Cardiac fibroblast (primary cell): ENCODE measurements around the gene PHACTR1.
"Not testable (repeated sequence)": the region's sequence is repeated elsewhere in the genome, so short reads cannot be mapped to it uniquely, and the experiment has no call there.

Source experiments
- DNase-seq, 2 donors: peaks; one replicate each; pipeline versions ENCODE4 v3.0.0 to v3.0.0-alpha.2; 2010; ENCODE audit warnings: low read depth in 2 of 2
- H3K4me3 ChIP-seq, 2 donors: replicated peaks in 1 of 2; 1 replicate in 1 of 2; 2 replicates in 1 of 2; pipeline ENCODE4 v1.5.1; 2011; ENCODE audit warnings: low read depth in 2 of 2, low read length in 2 of 2, mild to moderate bottlenecking in 2 of 2, moderate library complexity in 1 of 2
- CTCF ChIP-seq: IDR thresholded peaks from one replicate; pipeline ENCODE4 v1.5.1; 2011; ENCODE audit warnings: low read depth, mild to moderate bottlenecking, low read length, inconsistent platforms

Gene PHACTR1

GRCh38 chr6:13157293-13157692 lies 440.7 kb downstream of the PHACTR1 start:
- no peak overlapping the region for H3K4me3 ChIP-seq
- TF ChIP-seq CTCF: no peak
- DNase-seq: no peak

- TF ChIP-seq CTCF: no peak
- no peak for DNase-seq
- H3K4me3 ChIP-seq: no peak overlapping the region
Observed at GRCh38 chr6:13159300-13159699, 442.7 kb downstream of the PHACTR1 start.

DNA sequence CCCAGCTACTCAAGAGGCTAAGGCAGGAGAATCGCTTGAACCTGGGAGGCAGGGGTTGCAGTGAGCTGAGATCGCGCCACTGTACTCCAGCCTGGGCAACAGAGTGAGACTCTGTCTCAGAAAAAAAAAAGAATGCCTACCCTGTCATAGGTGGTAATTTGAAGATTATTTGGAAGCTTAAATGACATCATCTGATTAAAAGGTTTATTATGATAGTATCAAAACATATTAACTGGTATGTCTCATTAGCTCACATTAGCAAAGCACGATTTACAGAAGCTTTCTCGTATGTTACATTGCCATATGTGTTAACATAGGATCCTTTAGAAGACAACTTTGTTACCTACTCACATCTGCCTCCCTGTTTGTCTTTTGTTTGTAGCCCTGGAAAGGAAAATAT lies 443.3 kb downstream of the PHACTR1 start:
- not testable (repeated sequence) for H3K4me3 ChIP-seq, DNase-seq

GRCh38 chr6:13163161-13163944 lies 446.8 kb downstream of the PHACTR1 start:
- no peak overlapping the region for H3K4me3 ChIP-seq
- DNase-seq: no peak
- no peak for TF ChIP-seq CTCF

DNA sequence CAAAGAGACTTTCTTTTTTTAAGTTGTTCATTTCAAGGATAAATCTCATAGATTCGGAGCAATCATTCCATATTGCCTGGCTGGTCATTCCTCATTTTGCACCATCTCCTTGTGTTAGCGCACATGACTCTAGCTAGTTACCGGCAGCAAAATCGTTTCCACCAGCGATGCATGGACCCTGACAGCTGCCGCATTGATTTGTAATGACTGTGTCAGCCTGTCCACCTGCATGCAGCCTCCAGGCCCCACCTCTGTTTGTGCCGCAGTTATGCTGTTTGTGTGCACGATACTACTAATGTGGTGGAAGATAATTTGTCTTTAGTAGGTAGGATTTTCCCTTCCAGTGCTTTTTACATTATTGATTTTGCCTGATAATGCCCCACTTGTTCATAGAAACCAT lies 447.7 kb downstream of the PHACTR1 start:
- DNase-seq: no peak
- H3K4me3 ChIP-seq: no peak overlapping the region
- no peak for TF ChIP-seq CTCF

DNA sequence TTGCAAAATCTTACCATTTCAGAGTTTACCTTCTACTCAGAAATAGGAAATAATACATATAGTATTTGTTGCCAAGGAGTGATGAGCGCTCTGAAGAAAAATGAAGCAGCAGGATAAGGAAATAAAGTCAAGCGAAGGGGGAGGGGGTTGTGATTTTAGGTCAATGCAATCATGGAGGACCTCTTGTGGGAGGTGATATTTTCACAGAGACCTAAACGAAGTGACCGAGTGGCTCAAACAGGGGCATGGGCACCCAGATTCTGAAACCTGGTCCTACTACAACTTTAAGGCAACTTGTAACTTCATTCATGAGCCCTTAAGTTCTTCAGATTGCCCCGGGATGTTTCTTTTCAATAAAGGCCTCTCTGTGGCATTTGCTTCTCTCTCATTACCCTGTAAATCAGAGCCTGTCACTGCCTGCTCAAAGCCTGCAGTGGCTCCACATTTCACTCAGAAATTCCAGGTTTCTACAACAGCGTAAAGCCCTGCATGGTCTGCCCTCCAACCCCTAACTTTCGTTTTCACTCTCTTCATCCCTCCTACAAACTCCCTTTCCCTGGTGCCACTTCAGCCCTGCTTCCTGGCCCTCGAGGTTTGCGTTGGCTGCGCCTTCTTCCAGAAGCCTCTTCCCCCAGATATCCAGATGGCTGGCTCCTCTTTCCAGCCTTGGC lies 449.1 kb downstream of the PHACTR1 start:
- no peak overlapping the region for H3K4me3 ChIP-seq
- TF ChIP-seq CTCF: no peak
- DNase-seq: no peak

GRCh38 chr6:13166269-13166668 lies 449.7 kb downstream of the PHACTR1 start:
- TF ChIP-seq CTCF: no peak
- no peak overlapping the region for H3K4me3 ChIP-seq
- no peak for DNase-seq
